Mesodermal cell (in vitro differentiated cells): ENCODE data around the gene TCAIM.

ENCODE experiments used
- H3K27ac ChIP-seq: 2 replicates; pipeline ENCODE4 v1.7.0; 2013; ENCODE audit warnings: mild to moderate bottlenecking, low read depth, low read length, moderate library complexity; ENCODE audit not compliant: severe bottlenecking
- H3K36me3 ChIP-seq: 2 replicates; pipeline ENCODE4 v1.7.1; 2013; ENCODE audit warnings: mild to moderate bottlenecking, low read length, moderate library complexity; ENCODE audit not compliant: control insufficient read depth, insufficient read depth
- H3K4me1 ChIP-seq: one replicate; pipeline ENCODE4 v1.7.1; 2013; ENCODE audit warnings: mild to moderate bottlenecking, low read length; ENCODE audit not compliant: insufficient read depth, control insufficient read depth, poor library complexity, severe bottlenecking
- H3K4me3 ChIP-seq: 2 replicates; pipeline ENCODE4 v1.7.0; 2013; ENCODE audit warnings: low read length, control low read depth, mild to moderate bottlenecking; ENCODE audit not compliant: insufficient read depth, poor library complexity, severe bottlenecking; ENCODE audit errors: extremely low read depth
- H3K9me3 ChIP-seq: 2 replicates; pipeline ENCODE4 v1.7.1; 2013; ENCODE audit warnings: mild to moderate bottlenecking, low read length, moderate library complexity; ENCODE audit not compliant: control insufficient read depth
- WGBS, 2 experiments: methylation state at CpG; one replicate each; pipeline ENCODE4 v1.1.5; 2013; ENCODE audit warnings: missing lambda C conversion rate in 2 of 2; ENCODE audit not compliant: insufficient coverage in 2 of 2; 5-methylcytosine and 5-hydroxymethylcytosine counted together

Gene TCAIM

DNA sequence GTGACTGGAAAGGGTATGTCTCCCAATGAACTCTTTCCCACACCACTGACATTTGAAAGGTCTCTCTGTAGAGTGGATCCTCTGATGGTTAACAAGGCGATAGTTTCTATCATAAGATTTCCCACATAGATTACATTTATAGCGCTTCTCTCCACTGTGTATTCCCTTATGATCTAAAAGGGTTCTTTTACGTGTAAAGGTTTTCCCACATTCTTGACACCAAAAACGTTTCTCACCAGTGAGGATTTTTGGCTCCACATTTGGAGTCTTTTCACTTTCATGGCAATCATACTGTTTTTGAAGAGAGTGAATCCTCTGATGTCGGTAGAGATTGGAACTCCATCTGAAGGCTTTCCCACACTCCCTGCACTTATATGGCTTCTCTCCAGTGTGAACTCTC, 108.4 kb downstream of the TCAIM start:
- Histone ChIP-seq H3K27ac (no peak overlapping the region), H3K4me3 (no peak overlapping the region), H3K4me1 (no peaks in the 10 kb centered on the region), H3K9me3 (no peaks in the 10 kb centered on the region), H3K36me3 (peaks cover 96% of the 10 kb centered on the region)
- 72 to 100% methylated on average over 2 to 3 of the region's 5 CpGs for WGBS, 2 experiments

DNA sequence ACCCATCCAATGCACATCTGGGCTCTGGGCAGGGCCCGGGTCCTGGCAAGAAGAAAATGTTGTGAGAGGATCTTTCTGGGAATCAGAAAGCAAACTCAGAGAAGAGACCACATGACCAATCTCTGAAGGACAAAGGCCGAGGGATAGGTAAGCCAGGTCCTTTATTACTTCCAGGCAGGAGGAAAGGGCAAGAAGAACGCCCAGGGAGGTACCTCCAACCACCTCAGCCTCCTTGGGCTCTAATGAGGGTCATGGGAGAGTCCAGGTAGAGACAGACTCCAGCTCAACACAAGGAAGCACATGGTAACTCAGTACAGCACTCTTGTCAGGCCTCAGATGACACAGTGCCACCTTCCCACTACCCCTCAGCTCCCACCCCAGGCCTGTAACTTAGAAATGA, 112.9 kb downstream of the TCAIM start:
- no peak overlapping the region for H3K27ac ChIP-seq
- peaks cover 98% of the 10 kb centered on the region for H3K36me3 ChIP-seq
- H3K4me3 ChIP-seq, result no peak overlapping the region
- no peaks in the 10 kb centered on the region for H3K9me3 ChIP-seq
- 80 to 100% methylated on average over 1 to 2 of the region's 3 CpGs for WGBS, 2 experiments
- no peaks in the 10 kb centered on the region for H3K4me1 ChIP-seq

DNA sequence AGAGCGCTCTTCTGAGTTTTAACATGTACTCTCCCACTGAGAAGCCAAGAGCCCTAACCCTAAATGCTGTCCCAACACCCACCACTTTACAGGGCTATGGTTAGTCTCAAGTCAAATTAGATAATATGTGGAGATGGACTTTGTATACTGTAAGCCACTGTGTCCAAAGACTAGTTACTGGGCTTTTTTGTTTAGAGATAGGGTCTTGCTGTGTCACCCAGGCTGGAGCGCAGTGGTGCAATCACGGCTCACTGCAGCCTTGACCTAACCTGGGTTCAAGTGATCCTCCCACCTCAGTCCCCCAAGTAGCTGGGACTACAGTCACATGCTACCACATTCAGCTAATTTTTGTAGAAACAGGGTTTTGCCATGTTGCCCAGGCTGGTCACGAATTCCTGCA, 115.7 kb downstream of the TCAIM start:
- Histone ChIP-seq H3K36me3 (peaks cover 95% of the 10 kb centered on the region), H3K27ac (no peak overlapping the region)
- WGBS, 2 experiments, result 92 to 95% methylated on average over 3 of the region's 4 CpGs

DNA sequence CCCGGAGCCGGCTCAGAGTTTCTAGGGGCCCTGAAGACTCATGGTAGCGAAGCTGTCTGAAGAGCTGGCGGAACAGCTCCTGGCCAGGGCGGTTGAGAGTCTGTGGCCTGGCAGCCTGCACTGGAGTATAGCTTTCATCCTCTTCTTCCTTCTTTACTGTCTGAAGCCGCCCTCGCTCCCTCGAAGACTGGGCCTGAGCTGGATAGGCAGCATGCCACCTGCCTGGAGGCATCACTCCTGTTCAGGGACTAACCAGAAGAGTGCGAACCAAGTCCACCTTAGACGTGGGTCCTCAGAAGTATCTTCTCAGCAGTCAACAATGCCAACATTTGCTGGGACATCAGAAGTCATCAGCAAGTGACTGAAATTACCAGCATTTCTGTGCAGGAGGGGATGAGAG, 116.8 kb downstream of the TCAIM start:
- 92 to 98% methylated on average over 9 to 10 of the region's 10 CpGs for WGBS, 2 experiments
- no peak overlapping the region for H3K27ac ChIP-seq
- H3K9me3 ChIP-seq, result no peaks in the 10 kb centered on the region
- H3K36me3 ChIP-seq, result peaks cover 89% of the 10 kb centered on the region
- H3K4me3 ChIP-seq, result no peak overlapping the region
- H3K4me1 ChIP-seq, result no peaks in the 10 kb centered on the region

More for the DNA sequence above, 115.7 kb downstream of the TCAIM start:
- H3K9me3 ChIP-seq, result no peaks in the 10 kb centered on the region
- H3K4me1 ChIP-seq, result no peaks in the 10 kb centered on the region
- no peak overlapping the region for H3K4me3 ChIP-seq
